Kidney (tissue), 22 donors: ENCODE results near the gene CD74. TPM values are rescaled to one million over a fixed set of nuclear protein-coding genes. Genes with fewer than 3 reads are reported as not detected.

Experiments used
- DNase-seq, 5 donors: peaks; one replicate each; pipeline ENCODE4 v3.0.0-alpha.2; 2013 to 2020
- FAIRE-seq: peaks from 2 replicates; lab custom pipeline; 2012; peaks lifted over from hg19 to GRCh38; lab: Jason Lieb, UNC
- H3K27ac ChIP-seq, 2 donors: one replicate each; pipeline ENCODE4 v1.7.0; 2013; ENCODE audit warnings: low read depth in 2 of 2, low read length in 2 of 2, inconsistent platforms in 1 of 2
- H3K27me3 ChIP-seq: one replicate; pipeline ENCODE4 v1.7.1; 2013; ENCODE audit warnings: low read length, inconsistent platforms; ENCODE audit not compliant: control insufficient read depth, insufficient read depth
- H3K36me3 ChIP-seq, 3 donors: one replicate each; pipeline versions ENCODE4 v1.7.0 to v1.7.1; 2013; ENCODE audit warnings: low read length in 3 of 3, control low read depth in 1 of 3, inconsistent platforms in 1 of 3; ENCODE audit not compliant: insufficient read depth in 3 of 3, control insufficient read depth in 2 of 3
- H3K4me1 ChIP-seq, 3 donors: one replicate each; pipeline versions ENCODE4 v1.7.0 to v1.7.1; 2013; ENCODE audit warnings: low read length in 3 of 3, inconsistent platforms in 1 of 3, low read depth in 1 of 3; ENCODE audit not compliant: control insufficient read depth in 2 of 3, insufficient read depth in 2 of 3
- H3K4me3 ChIP-seq, 3 donors: one replicate each; pipeline versions ENCODE4 v1.7.0 to v1.8.1; 2013; ENCODE audit warnings: low read length in 3 of 3, control low read depth in 1 of 3, inconsistent platforms in 1 of 3
- H3K9ac ChIP-seq, 3 donors: one replicate each; pipeline versions ENCODE4 v1.7.0 to v1.7.1; 2013; ENCODE audit warnings: low read length in 3 of 3, control low read depth in 1 of 3, inconsistent platforms in 1 of 3
- H3K9me3 ChIP-seq, 3 donors: one replicate each; pipeline versions ENCODE4 v1.7.0 to v1.7.1; 2013; ENCODE audit warnings: low read length in 3 of 3, control low read depth in 1 of 3, inconsistent platforms in 1 of 3; ENCODE audit not compliant: control insufficient read depth in 2 of 3, insufficient read depth in 1 of 3
- intact Hi-C: fragments of 100-400 bp; cut with DNase I; formaldehyde crosslinking; loops from one replicate; pipeline ENCODE4 v1.11.1; 2022
- long read RNA-seq, 10 donors: library from polyadenylated mRNA in 1 of 10; unstranded in 1 of 10; transcript quantifications; one replicate each; pipeline ENCODE4 v2.0.0 and lab custom pipeline, GENCODE V29; 2021 to 2026
- polyA plus RNA-seq: library from polyadenylated mRNA; stranded (reverse); fragments of 350-450 nt; fragmentation: Illumina TruSeq; extraction: RNeasy Lipid Tissue Mini Kit (QIAGEN cat#74804); gene quantifications from one replicate; pipeline ENCODE4 v1.2.3, GENCODE V29; 2014; ENCODE audit warnings: low read depth, low replicate concordance; ENCODE audit not compliant: insufficient read depth
- total RNA-seq: library from RNA; stranded (reverse); fragmentation: NEBNext Ultra II Directional; extraction: Animal tissue kit (Norgen Biotek cat#: 25700); gene quantifications from one replicate; pipeline ENCODE4 v1.2.1, GENCODE V29; 2021
- TF ChIP-seq, protein P1 (sequence below): IDR thresholded peaks from 3 replicates; pipeline ENCODE4 v1.5.1; 2012; ENCODE audit warnings: mild to moderate bottlenecking, moderate library complexity, borderline replicate concordance; ENCODE audit not compliant: insufficient read depth; ENCODE audit errors: extremely low read depth
- donor health status: control.
- donor health status: control.
- donor health status: control.
- donor health status: control.
- donor health status: control.
- donor health status: DM: yes; HTN: yes; CAD: no.
- donor health status: Normal renal cell carcinoma (clear cell type).

CD74 gene
- total RNA-seq, result 2,003 TPM
- 1,887 TPM for polyA plus RNA-seq
- long read RNA-seq, donor 1, transcript CD74-202 (8 exons, 1,449 nt), result major isoform, 46 of 72 reads
- long read RNA-seq, donor 1, partial matches to known transcripts, result 18 of 72 reads
- long read RNA-seq, donor 1, other reads (novel, unspliced or antisense), result 0 of 72 reads
- long read RNA-seq, donor 2, transcript CD74-202 (8 exons, 1,449 nt), result major isoform, 90 of 138 reads
- long read RNA-seq, donor 2, transcript CD74-201 (9 exons, 981 nt), result minor isoform, 17 of 138 reads
- long read RNA-seq, donor 2, partial matches to known transcripts, result 19 of 138 reads
- long read RNA-seq, donor 2, other reads (novel, unspliced or antisense), result 9 of 138 reads
- long read RNA-seq, donor 3, transcript CD74-201 (9 exons, 981 nt), result minor isoform, 15 of 174 reads
- long read RNA-seq, donor 3, transcript CD74-202 (8 exons, 1,449 nt), result major isoform, 113 of 174 reads
- long read RNA-seq, donor 3, partial matches to known transcripts, result 29 of 174 reads
- long read RNA-seq, donor 3, other reads (novel, unspliced or antisense), result 17 of 174 reads
- long read RNA-seq, donor 4, transcript CD74-202 (8 exons, 1,449 nt), result major isoform, 86 of 119 reads
- long read RNA-seq, donor 4, transcript CD74-201 (9 exons, 981 nt), result minor isoform, 19 of 119 reads
- long read RNA-seq, donor 4, partial matches to known transcripts, result 13 of 119 reads
- long read RNA-seq, donor 4, other reads (novel, unspliced or antisense), result 0 of 119 reads
- long read RNA-seq, donor 5, partial matches to known transcripts, result 11 of 18 reads
- long read RNA-seq, donor 5, other reads (novel, unspliced or antisense), result 0 of 18 reads
- long read RNA-seq, donor 6, transcript CD74-202 (8 exons, 1,449 nt), result major isoform, 52 of 77 reads
- long read RNA-seq, donor 6, partial matches to known transcripts, result 15 of 77 reads
- long read RNA-seq, donor 6, other reads (novel, unspliced or antisense), result 0 of 77 reads
- long read RNA-seq, donor 7, transcript CD74-201 (9 exons, 981 nt), result minor isoform, 183 of 1,302 reads
- long read RNA-seq, donor 7, transcript CD74-202 (8 exons, 1,449 nt), result major isoform, 951 of 1,302 reads
- long read RNA-seq, donor 7, partial matches to known transcripts, result 150 of 1,302 reads
- long read RNA-seq, donor 7, other reads (novel, unspliced or antisense), result 13 of 1,302 reads
- long read RNA-seq, donor 8, transcript CD74-201 (9 exons, 981 nt), result minor isoform, 10 of 111 reads
- long read RNA-seq, donor 8, transcript CD74-202 (8 exons, 1,449 nt), result major isoform, 51 of 111 reads
- long read RNA-seq, donor 8, partial matches to known transcripts, result 45 of 111 reads
- long read RNA-seq, donor 8, other reads (novel, unspliced or antisense), result 0 of 111 reads
- long read RNA-seq, donor 9, transcript CD74-201 (9 exons, 981 nt), result minor isoform, 7 of 95 reads
- long read RNA-seq, donor 9, transcript CD74-202 (8 exons, 1,449 nt), result major isoform, 38 of 95 reads
- long read RNA-seq, donor 9, partial matches to known transcripts, result 47 of 95 reads
- long read RNA-seq, donor 9, other reads (novel, unspliced or antisense), result 0 of 95 reads
- long read RNA-seq, donor 10, transcript CD74-201 (9 exons, 981 nt), result minor isoform, 10 of 134 reads
- long read RNA-seq, donor 10, transcript CD74-202 (8 exons, 1,449 nt), result major isoform, 73 of 134 reads
- long read RNA-seq, donor 10, partial matches to known transcripts, result 41 of 134 reads
- long read RNA-seq, donor 10, other reads (novel, unspliced or antisense), result 5 of 134 reads

DNA sequence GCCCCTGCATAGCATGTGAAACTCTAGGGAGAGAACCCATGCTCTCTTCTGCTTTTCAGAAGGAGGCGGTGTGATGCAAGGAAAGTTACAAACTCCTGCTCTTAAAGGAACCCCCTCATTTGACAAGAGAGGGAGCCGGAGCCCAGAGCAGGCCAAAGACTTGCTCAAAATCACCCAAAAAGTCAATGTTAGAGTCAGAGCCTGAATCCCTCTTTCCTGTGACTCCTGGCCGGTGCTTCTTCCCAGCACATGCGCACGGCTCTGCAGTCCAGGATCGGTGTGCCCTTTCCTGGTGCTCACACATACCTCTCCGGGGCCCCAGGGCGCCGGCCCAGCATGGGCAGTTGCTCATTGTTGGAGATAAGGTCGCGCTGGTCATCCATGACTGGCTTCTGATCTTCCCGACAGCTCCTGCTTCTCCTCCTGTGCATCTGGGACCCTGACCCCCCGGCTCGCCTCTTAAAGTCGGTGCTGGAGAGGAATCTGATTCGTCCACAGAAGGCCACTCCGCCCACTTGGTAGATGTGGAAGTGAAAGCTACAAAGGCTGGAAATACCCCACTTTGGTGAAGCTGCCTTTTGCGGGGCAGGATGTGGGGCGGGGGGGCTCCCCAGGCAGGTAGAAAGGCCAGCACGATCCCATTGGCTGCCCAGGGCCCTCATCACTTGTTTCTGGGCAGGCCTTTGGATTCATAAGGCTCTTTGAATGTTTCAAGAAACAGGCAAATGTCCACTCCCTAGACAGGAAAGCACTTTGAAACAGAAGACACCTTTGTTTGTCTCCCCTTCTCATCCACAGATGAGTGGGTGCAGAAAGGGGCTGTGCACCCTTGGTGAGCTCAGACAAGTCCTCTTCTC lies at the start of gene CD74:
Gene CD74, minus strand, starts transcription at position 592 of the 857 bp plus-strand sequence. Its CDS starts 161 bp downstream, at position 431.
- no peaks in the 10 kb centered on the region for H3K9me3 ChIP-seq
- H3K27me3 ChIP-seq, result no peaks in the 10 kb centered on the region
- intact Hi-C loops, result no loop called here
- peak within 1 kb of the TSS; percentile 44 to 80 (median 79) for H3K9ac ChIP-seq
- H3K4me3 ChIP-seq, result peak within 1 kb of the TSS; percentile 67 to 92 (median 79)
- DNase-seq (peak; percentile 87 to 95 (median 93)), FAIRE-seq (peak; percentile 8)
- TF ChIP-seq, protein P1, sequence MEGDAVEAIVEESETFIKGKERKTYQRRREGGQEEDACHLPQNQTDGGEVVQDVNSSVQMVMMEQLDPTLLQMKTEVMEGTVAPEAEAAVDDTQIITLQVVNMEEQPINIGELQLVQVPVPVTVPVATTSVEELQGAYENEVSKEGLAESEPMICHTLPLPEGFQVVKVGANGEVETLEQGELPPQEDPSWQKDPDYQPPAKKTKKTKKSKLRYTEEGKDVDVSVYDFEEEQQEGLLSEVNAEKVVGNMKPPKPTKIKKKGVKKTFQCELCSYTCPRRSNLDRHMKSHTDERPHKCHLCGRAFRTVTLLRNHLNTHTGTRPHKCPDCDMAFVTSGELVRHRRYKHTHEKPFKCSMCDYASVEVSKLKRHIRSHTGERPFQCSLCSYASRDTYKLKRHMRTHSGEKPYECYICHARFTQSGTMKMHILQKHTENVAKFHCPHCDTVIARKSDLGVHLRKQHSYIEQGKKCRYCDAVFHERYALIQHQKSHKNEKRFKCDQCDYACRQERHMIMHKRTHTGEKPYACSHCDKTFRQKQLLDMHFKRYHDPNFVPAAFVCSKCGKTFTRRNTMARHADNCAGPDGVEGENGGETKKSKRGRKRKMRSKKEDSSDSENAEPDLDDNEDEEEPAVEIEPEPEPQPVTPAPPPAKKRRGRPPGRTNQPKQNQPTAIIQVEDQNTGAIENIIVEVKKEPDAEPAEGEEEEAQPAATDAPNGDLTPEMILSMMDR, result no peak
- H3K4me1 ChIP-seq, result peaks cover 0 to 24% (median 17%) of the 10 kb centered on the region in 3 donors
- H3K36me3 ChIP-seq, result no peaks in the 10 kb centered on the region
- H3K27ac ChIP-seq, result peak within 1 kb of the TSS; percentile 84 to 98

DNA sequence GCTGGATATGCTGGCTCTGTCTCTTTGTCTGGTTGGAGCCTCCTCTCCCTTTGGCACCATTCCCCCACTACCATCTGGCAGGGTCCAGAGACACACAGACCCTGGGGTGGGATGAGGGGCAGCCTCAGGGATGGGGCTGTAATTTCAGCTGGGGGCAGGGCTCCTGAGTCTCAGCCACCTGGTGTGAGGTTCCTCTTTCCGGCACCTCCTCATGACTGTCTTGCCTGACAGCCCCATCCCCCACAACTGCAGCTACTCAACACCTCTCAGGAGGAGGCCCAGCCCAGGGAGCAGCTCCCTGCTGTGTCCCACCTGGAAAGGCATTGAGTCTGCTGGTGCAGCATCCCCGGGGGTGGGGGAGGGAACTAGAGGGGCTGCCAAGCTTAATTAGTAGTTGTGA lies 48.5 kb upstream of the CD74 start:
- intact Hi-C loops, result loop anchor here (5.0 kb wide), 1 partner anchor 86 kb away; no protein-coding TSS in a partner anchor
- Histone ChIP-seq H3K27ac (no peak overlapping the region), H3K36me3 (no peaks in the 10 kb centered on the region), H3K27me3 (no peaks in the 10 kb centered on the region), H3K4me1 (no peaks in the 10 kb centered on the region), H3K9ac (no peak overlapping the region), H3K9me3 (no peaks in the 10 kb centered on the region), H3K4me3 (no peak overlapping the region)
- TF ChIP-seq, protein P1, result no peak
- DNase-seq (peak in 4 of 5 donors; percentile 54 to 72 (median 64)), FAIRE-seq (no peak)
